IPS-18c (cell line): ENCODE measurements around the gene TTC39A.
"Not testable (repeated sequence)": the region's sequence is repeated elsewhere in the genome, so short reads cannot be mapped to it uniquely, and the experiment has no call there.

ENCODE experiments used
- H3K4me3 ChIP-seq: 2 replicates; pipeline ENCODE4 v1.7.0; 2013; ENCODE audit warnings: low read depth, mild to moderate bottlenecking, low read length, moderate library complexity; ENCODE audit not compliant: insufficient read depth
- H3K9me3 ChIP-seq: one replicate; pipeline ENCODE4 v1.6.1; 2013; ENCODE audit warnings: mild to moderate bottlenecking, low read length, moderate library complexity; ENCODE audit not compliant: control insufficient read depth, insufficient read depth

The TTC39A gene

DNA sequence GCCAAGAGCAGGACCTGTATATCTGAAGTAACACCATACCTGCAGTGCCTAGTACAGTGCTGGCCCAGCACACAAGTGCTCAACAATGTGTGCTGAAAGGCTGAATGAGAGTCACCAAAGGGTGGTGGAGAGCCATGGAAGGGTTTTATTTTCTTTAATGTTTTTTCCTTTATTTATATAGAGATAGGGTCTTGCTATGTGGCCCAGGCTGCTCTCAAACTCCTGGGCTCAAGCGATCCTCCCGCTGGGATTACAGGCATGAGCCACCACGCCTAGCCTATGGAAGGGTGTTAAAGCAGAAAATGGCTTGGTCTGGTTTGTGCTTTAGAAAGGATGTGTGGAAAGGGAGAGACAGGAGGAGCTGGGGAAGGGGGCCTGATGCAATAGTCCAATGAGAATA, 13.3 kb upstream of the TTC39A start:
- Histone ChIP-seq H3K9me3 (no peaks in the 10 kb centered on the region), H3K4me3 (no peak overlapping the region)

DNA sequence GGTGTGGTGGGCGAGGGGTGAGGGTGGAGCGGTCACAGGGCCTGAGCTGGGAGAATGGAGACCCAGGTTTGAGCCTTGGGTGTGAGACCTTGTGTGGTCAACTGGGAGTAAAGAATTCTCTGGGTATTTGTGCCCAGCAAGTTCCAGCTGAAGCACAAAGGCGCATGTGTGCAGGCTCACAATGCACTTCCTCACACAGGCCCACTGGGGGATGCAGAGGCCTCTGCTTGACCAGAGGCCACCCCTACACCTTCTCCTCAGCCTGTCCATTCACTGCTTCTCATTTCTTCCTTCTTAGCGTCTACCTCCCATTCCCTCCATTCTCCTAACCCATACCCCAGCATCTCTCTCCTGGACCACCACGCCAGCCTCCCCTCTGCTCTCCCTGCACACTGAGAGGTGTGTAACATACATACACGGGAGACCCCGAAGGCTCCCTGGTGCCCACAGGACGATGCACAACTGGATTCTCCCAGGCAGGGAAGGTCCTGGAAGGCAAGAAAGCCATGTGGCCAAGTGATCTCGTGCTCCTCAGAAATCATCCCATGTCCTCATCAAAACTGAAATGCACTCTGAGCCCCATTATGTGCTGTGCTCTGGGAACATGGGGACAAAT, 12.3 kb upstream of the TTC39A start:
- no peak overlapping the region for H3K4me3 ChIP-seq
- H3K9me3 ChIP-seq = no peaks in the 10 kb centered on the region

DNA sequence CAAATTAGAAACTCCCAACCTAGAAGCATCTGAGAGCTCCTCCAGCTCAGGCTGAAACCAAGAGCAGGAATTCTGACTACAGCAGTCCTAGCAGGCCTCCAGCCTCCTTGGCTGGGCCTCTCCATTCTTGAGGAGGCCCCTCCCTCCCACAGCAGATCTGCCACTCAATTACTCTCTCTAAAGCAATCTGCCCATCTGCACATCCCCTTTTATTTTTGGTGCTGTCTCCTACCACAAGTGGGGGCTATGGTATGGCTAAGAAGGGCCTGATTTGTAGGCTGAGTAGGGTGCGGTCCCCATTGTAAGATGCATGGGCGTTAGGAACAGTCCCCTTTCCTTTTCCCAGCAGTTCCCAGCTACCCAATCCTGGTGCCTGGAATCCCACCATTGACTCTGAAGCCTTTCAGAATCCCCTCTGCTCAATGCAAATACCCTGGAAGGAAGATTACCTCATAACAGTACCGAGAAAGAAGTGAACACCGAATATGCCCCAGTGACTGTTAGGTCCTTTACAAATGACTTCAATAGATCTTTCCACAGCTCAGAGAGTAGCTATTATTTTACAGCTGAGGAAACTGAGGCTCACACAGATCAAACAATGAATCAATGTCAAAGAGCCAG, 11.6 kb upstream of the TTC39A start:
- Histone ChIP-seq H3K4me3 (no peak overlapping the region), H3K9me3 (no peaks in the 10 kb centered on the region)

DNA sequence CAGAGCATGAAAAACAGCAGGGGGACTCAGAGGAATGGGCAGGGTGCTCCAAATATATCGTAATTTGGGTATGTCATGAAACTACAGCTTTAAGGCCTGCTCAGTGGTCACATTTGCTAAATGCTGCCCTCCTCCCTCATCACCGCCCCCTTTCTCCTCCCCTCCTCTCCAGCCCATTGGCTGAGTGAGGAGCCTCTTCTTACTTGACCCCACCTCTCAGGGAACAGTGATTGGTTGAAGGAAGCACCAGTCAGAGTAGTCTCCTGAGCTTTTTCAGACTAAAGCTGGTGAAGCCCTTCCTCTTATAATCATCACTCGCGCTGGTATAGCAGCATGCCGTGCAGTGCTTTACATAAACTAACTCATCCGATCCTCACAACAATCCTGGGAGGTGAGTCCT, 10.0 kb upstream of the TTC39A start:
- no peak overlapping the region for H3K4me3 ChIP-seq
- no peaks in the 10 kb centered on the region for H3K9me3 ChIP-seq

DNA sequence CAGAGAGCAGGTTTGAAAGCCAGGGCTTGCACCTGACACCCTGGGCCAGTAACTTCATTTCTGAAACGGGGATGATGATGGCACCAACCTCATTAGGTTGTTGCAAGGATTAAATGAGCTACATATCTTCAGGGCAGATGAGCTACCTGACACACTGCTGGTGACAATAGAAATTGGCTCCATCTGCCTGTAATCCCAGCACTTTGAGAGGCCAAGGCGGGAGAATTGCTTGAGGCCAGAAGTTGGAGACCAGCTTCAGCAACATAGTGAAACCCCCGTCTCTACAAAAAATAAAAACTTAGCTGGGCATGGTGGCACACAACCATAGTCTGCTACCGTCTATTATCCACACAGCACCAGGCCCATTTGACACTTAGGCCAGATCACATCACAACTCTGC, 6.3 kb upstream of the TTC39A start:
- Histone ChIP-seq H3K9me3 (no peaks in the 10 kb centered on the region), H3K4me3 (no peak overlapping the region)

DNA sequence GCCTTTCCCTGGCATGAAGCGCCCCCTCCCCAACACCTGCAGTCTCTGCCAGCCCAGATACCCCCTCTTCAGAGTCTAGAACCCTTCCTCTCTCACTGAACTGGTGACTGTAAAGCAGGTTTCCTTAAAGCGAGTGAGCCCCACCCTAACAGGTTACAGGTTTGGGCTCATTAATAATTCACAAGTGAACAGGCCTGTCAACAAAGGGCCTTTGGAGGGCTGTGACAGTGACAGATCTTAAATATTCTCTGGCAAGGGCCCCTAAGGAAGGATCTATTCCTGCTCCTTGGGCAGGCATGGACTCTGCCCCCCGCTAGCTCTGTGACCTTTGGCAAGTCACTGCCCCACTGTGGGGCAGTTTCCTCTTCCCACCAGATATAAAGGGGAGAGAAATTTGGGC, 5.6 kb upstream of the TTC39A start:
- Histone ChIP-seq H3K9me3 (no peaks in the 10 kb centered on the region), H3K4me3 (no peak overlapping the region)

DNA sequence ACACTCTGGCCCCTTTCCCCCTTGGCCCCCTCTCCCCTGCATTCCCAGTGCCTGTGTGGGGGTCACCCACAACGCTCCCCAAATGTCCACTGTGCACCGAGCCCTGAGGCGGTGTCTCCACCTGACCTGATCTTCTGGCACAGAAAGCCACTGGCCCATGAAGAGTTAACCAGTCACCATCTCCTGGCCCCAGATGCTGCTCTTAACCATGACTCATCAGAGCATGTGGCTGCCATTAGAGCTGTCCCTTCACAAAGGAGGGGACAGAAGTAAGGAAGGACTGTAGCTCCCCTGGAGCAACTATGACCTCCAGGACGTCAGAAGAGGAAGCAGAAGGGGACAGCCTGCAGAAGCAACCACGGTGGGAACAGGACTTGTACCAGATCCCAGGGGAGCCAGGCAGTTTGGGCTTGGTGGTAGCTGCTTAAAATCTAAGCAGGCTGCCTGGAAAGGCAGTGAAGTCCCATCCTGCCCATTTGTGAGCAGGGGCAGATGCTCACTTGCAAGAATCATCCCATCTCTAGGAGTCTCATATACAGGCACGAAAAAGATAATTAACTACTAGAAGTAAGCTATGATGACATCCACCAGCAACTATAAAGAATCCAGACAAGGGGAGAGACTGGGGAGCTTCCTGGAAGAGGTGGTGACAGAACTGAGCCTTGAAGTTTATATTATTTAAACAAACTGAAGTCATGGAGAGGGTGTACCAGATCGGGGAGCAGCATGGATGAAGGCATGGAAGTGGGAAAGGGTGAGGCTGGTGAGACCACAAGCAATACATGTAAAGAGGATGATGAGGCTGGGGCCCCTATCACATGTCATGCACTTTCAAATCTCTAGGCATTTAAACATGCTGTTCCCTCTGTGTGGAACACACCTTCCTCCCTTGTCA, 1.1 kb upstream of the TTC39A start:
- H3K9me3 ChIP-seq = no peaks in the 10 kb centered on the region
- peak overlapping the region; percentile 54; the same call in 1 of the 2 replicates for H3K4me3 ChIP-seq

DNA sequence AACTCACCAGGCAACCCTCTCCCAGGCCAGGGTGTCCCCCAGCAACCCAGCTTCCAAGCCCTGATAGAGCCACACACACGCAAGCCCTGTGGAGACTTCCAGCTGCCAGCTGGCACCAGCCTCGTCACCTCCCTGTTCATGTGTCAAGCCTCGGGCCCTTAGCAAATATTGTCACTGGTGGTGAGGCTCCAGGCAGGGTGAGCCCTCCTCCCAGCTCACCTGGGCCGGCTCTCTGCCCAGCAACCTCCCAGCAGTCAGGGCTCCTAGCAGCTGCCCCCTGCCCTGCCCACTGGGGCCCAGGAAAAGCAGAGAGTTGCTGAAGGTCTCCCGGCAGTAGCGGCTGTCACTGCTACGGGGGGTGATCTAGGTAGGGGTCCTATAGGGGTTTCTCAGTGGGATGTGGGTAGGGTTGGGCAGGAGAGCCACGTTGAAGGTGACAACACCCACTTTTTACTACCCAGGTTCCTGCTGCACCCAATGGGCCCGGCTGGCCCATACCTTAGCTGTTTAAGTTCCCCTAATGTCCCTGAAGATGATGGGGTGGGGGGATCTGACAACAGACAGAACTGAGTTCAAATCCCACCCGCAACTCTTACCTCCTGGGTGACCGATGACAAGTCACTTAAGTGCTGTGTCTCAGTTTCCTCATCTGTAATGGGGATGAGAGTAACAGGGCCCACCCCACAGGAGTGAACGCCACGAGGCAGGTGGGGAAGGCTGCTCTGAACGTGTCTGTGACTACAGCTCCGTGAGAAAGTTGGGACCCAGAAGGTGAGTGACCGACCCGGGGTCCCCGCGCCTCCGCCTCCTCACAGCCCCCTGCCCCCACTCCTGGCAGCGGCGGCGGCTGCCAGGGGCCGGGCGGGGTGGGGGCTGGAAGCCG, 678 bp downstream of the TTC39A start:
- Histone ChIP-seq H3K4me3 (peak overlapping the region; percentile 28; the same call in 1 of the 2 replicates), H3K9me3 (no peaks in the 10 kb centered on the region)

DNA sequence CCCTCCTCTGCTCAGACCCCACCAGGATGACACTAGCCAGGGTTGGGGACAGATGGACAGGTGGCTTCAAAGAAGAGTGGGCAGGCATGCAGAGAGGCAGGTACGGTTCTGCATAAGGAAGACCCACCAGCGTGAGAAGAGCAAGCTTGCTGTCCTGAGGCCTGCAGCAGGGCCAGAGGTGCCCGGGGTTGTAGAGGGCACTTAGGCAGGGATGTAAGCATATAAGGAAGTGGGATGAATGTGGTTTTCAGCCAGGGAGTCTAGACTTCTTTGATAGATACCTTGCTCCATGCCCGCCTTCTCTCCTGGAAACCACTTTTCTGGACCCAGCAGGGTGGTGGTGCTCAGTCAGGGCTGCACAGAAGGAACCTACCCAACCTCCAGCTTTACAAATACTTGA, 1.4 kb downstream of the TTC39A start:
- H3K9me3 ChIP-seq = no peaks in the 10 kb centered on the region
- no peak overlapping the region for H3K4me3 ChIP-seq

DNA sequence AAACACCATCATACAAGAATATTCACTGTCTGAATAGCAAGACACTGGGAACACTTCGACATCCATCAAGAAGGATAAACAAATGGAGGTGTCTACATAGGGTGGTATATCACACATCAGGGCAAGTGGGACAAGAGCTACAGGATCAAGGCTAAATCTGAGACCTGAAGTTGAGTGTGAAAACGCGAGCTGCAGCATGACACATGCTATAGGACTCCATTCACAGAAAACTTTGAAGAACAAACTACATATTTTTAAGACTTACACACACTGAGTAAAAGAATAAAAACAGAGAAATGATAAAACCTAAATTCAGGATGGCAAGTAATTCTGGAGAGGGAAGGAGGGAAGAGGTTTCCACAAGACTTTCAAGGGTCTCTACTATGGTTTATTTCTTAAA, 2.1 kb downstream of the TTC39A start:
- Histone ChIP-seq H3K4me3 (no peak overlapping the region), H3K9me3 (no peaks in the 10 kb centered on the region)

DNA sequence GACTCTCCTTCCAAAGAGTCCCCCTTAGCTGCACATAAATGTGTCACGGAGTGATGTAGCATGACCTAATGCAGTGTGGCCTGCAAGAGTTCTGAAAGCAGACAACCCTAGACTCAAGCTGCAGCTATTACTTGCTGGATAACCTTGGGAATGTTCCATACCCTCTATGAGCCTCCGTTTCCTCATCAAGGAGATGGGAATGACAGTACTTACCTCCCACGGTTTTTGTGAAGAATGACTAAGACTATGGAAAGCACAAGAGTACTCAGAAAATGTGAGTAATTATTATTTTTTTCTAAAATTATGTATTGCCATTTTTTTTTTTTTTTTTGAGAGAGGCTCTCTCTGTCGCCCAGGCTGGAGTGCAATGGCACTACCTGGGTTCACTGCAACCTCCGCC, 3.0 kb downstream of the TTC39A start:
- Histone ChIP-seq H3K9me3 (no peaks in the 10 kb centered on the region), H3K4me3 (no peak overlapping the region)

DNA sequence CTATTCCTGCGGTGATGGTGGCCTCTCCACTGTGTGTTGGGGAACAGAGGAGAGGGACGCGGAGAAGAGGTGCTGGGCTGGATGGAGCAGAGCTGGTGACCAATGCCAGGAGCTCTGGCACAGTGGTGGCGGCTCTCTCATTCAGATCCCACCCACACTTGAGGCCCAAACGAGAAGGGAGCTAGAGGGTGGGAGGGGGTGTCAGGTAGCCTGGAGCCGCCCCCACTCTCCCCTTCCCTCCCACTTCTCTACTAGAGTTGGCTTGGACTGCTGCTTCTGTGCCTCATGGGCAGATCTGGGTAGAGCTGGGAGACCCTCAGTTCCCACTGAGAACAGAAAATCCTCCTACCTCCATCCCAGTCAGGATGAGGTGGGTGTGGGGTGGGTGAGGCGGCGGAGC, 3.5 kb downstream of the TTC39A start:
- Histone ChIP-seq H3K4me3 (no peak overlapping the region), H3K9me3 (no peaks in the 10 kb centered on the region)

DNA sequence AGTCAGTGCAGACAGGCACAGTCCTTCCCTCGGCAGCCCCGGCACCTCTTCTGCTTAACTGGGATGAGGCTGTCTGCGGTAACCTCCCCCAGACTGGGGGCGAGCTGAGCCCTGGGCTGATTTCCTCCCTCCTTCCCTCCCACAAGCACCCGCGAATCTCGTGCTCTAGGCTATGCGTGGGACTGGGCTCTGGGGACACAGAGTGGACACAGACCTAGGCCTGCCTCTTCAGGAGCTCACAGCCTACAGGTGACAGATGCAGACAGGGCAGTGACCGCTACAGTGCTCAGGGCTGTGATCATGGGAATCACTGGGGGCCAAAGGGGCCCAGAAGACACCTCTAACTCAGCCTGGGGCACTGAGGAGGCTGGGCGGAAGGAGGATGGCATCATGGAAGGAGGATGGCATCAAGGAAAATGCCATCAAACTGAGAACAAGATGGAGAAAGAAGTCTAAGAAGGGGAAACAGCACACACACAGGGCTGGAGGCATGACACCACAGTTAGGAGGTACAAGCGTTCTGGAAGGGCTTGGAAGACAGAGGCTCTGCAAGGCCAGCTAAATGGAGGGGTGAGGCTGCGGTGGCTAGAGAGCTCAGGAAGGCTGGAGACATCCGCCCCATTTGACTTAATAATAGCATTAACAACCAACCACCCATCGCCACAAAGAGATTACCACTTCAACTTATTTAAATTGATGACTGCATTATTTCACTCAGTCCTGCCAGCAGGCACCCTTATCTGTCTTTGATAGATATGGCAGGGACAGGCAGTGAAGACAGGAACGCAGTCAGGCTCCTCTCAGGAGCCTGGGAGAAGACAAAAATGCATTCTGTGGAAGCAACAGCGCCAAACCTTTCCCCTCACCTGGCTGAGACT, 4.2 kb downstream of the TTC39A start:
- H3K4me3 ChIP-seq = no peak overlapping the region
- no peaks in the 10 kb centered on the region for H3K9me3 ChIP-seq

DNA sequence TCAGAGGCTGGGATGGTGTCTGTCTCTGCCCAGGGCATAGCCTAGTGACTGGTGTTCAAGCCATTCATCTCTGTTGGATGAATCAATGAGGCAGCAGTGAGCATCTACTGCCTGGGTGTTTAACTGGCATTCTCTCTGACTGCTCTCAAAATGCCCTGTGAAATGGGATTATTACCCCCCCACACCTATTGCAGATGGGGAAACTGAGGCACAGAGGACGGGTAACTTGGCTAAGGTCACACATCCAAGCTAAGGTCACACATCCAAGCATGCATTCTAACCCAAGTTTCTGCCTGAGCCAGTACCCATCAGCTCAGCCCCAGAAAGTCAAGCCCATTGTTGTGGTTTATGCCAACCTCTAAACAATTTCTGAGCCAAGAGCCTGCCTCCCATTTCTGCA, 5.0 kb downstream of the TTC39A start:
- H3K4me3 ChIP-seq = no peak overlapping the region
- H3K9me3 ChIP-seq = no peaks in the 10 kb centered on the region

DNA sequence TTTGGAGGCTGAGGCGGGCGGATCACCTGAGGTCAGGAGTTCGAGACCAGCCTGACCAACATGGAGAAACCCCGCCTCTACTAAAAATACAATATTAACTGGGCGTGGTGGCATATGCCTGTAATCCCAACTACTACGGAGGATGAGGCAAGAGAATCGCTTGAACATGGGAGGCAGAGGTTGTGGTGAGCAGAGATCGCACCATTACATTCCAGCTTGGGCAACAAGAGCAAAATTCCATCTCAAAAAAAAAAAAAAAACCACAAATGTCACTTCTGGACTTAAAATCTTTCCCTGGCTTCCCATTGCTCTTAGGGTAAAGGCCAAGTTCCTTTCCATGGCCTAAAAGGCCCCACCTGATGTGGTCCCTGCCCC, 5.4 kb downstream of the TTC39A start:
- H3K9me3 ChIP-seq, H3K4me3 ChIP-seq: not testable (repeated sequence)

DNA sequence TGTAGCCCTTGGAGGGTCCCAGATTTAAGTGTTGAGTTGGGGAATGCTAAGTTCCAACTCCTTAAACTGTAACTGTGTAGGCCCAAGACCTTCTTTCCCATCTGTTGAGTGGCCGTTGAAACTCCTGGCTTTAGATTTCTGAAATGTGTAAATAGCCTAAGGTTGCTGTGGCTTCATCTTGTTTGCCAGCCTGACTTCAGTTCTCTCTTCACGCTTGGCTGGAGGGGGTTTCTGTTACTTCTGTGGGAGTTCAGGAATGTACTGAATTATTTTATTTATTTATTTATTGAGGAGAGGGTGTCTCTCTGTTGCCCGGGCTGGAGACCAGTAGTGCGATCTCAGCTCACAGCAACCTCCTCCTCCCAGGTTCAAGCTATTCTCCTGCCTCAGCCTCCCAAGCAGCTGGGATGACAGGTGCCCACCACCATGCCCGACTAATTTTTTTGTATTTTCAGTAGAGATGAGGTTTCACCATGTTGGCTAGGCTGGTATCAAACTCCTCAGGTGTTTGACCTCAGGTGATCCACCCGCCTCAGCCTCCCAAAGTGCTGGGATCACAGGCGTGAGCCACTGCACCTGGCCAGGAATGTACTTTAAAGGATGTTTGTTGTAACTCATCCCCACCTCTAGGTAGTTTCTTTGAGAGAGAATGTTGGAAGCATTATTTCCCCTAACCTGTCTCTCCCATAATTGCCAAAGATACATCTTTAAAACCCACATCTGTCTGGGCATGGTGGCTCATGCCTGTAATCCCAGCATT, 5.9 kb downstream of the TTC39A start:
- no peaks in the 10 kb centered on the region for H3K9me3 ChIP-seq
- no peak overlapping the region for H3K4me3 ChIP-seq
